Spleen (tissue), 7 donors: ENCODE results near the gene INSIG2.

Source experiments
- POLR2A ChIP-seq, 3 donors: fragments of 450-650 bp; IDR thresholded peaks; one replicate each; pipeline ENCODE4 v1.5.1; 2017; ENCODE audit warnings: antibody characterized with exemption in 3 of 3, mild to moderate bottlenecking in 1 of 3
- TF ChIP-seq, protein P1 (sequence below), 11 experiments: fragments of 200-600 bp in 7 of 11; fragments of 450-650 bp in 4 of 11; sonication (generic) in 4 of 11; IDR thresholded peaks in 8 of 11; conservative IDR thresholded peaks in 3 of 11; 1 replicate in 7 of 11; 2 replicates in 4 of 11; pipeline versions ENCODE4 v1.4.0 to v1.8.0; 2016 to 2021; ENCODE audit warnings: antibody characterized with exemption in 11 of 11, inconsistent platforms in 4 of 11, mild to moderate bottlenecking in 1 of 11
- donor health status: DM: no; HTN: no; CAD: no; lungs with moderate emphysema.
- donor health status: DM: no; HTN: no; CAD: no.
- donor health status: DM: no; HTN: no; CAD: no.

DNA sequence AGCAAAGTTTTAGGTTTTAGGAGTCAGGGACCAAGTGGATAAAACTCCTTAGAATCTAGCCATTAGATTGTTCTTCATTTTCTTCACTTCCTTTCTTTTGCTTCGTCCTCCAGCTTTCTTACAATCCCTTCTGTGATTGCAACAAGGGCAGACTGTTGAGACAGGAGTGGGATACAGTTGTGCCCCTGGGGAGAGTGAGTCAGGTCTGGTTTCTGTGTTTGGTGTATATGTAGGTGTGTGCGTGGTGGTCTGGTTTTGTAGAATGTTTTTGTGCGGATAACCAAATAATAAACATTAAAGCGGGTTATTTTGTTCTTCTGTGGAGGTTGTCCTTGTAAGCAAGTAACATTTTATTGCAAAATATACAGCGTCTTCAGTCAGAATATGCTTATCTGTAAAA lies 7.3 kb downstream of the INSIG2 start:
- TF ChIP-seq, protein P1, sequence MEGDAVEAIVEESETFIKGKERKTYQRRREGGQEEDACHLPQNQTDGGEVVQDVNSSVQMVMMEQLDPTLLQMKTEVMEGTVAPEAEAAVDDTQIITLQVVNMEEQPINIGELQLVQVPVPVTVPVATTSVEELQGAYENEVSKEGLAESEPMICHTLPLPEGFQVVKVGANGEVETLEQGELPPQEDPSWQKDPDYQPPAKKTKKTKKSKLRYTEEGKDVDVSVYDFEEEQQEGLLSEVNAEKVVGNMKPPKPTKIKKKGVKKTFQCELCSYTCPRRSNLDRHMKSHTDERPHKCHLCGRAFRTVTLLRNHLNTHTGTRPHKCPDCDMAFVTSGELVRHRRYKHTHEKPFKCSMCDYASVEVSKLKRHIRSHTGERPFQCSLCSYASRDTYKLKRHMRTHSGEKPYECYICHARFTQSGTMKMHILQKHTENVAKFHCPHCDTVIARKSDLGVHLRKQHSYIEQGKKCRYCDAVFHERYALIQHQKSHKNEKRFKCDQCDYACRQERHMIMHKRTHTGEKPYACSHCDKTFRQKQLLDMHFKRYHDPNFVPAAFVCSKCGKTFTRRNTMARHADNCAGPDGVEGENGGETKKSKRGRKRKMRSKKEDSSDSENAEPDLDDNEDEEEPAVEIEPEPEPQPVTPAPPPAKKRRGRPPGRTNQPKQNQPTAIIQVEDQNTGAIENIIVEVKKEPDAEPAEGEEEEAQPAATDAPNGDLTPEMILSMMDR (IDR thresholded peaks at IDR 0.05 in 8 of 11, conservative IDR thresholded peaks at IDR 0.05 in 3 of 11), result no peak
- no peak for TF ChIP-seq POLR2A (IDR thresholded peaks at IDR 0.05)
